Renal pelvis (tissue), 3 donors: Measurements from ENCODE around the gene FBXO21. TPM values are rescaled to one million over a fixed set of nuclear protein-coding genes. Genes with fewer than 3 reads are reported as not detected.

Source experiments
- polyA plus RNA-seq, 3 donors: library from polyadenylated mRNA; unstranded; fragments of 120-200 nt; gene quantifications; one replicate each; pipeline ENCODE4 v1.2.1, GENCODE V29; 2013; ENCODE audit not compliant: insufficient read length in 3 of 3

Gene FBXO21
- polyA plus RNA-seq, 3 donors, result 57.4 to 71.8 (median 64.7) TPM

Other genes starting within 250 kb of the FBXO21 start
- 10 to 100 TPM in 1 of 3 donors, 1 to 10 TPM in 2; 9.1 to 10.7 (median 9.5) TPM for gene TESC, start 91.1 kb downstream of the FBXO21 start, polyA plus RNA-seq
- under 1 TPM; 0.58 to 0.99 (median 0.71) TPM for gene NOS1, start 171.2 kb upstream of the FBXO21 start, polyA plus RNA-seq